CD4-positive, alpha-beta T cell (primary cell): Measurements from ENCODE around the gene ETV3L. TPM values are rescaled to one million over a fixed set of nuclear protein-coding genes. Genes with fewer than 3 reads are reported as not detected.

Experiments used
- ATAC-seq: fragments of 200-7000 bp; cut with Tn5 transposase; one replicate; pipeline ENCODE4 v1.10.0; 2022; ENCODE audit warnings: mild to moderate bottlenecking; ENCODE audit not compliant: poor library complexity
- CTCF ChIA-PET: fragments of 350-600 bp; sonication (Branson Sonifier 250); formaldehyde crosslinking; loops from one replicate; lab custom pipeline; 2021; ENCODE audit warnings: antibody characterized with exemption, inconsistent platforms; lab: Charles Lee
- POLR2A ChIA-PET: fragments of 350-600 bp; sonication (Branson Sonifier 250); formaldehyde crosslinking; loops from one replicate; lab custom pipeline; 2021; ENCODE audit warnings: antibody characterized with exemption, inconsistent platforms; lab: Charles Lee
- DNase-seq, 14 experiments: peaks; one replicate each; pipeline ENCODE4 v3.0.0-alpha.2; 2013 to 2020; ENCODE audit warnings: mixed read lengths in 2 of 14
- H3K27ac ChIP-seq, 2 donors: one replicate each; pipeline versions ENCODE4 v1.5.1 to v1.7.0; 2013; ENCODE audit warnings: low read length in 2 of 2, low read depth in 1 of 2, mild to moderate bottlenecking in 1 of 2
- H3K27me3 ChIP-seq, 2 experiments: 1 replicate in 1 of 2; 2 replicates in 1 of 2; pipeline versions ENCODE4 v1.6.1 to v1.7.0; 2013; ENCODE audit warnings: low read length in 2 of 2, control low read depth in 1 of 2, mild to moderate bottlenecking in 1 of 2, moderate library complexity in 1 of 2; ENCODE audit not compliant: insufficient read depth in 2 of 2, control insufficient read depth in 1 of 2
- H3K36me3 ChIP-seq: one replicate; pipeline ENCODE4 v1.6.1; 2013; ENCODE audit warnings: low read length, control low read depth; ENCODE audit not compliant: insufficient read depth
- H3K4me1 ChIP-seq: one replicate; pipeline ENCODE4 v1.6.1; 2013; ENCODE audit warnings: low read length, control low read depth; ENCODE audit not compliant: insufficient read depth
- H3K4me3 ChIP-seq: one replicate; pipeline ENCODE4 v1.5.1; 2013; ENCODE audit warnings: mild to moderate bottlenecking, low read length, moderate library complexity
- H3K9me3 ChIP-seq, 2 experiments: 1 replicate in 1 of 2; 2 replicates in 1 of 2; pipeline versions ENCODE4 v1.6.1 to v1.7.0; 2013; ENCODE audit warnings: low read length in 2 of 2, mild to moderate bottlenecking in 2 of 2, control low read depth in 1 of 2, moderate library complexity in 1 of 2; ENCODE audit not compliant: control insufficient read depth in 1 of 2, insufficient read depth in 1 of 2
- H3K27ac Mint-ChIP-seq: one replicate; pipeline ENCODE4 v1.8.0; 2020; ENCODE audit warnings: mixed read lengths
- H3K27me3 Mint-ChIP-seq: one replicate; pipeline ENCODE4 v1.8.0; 2021; ENCODE audit warnings: mixed read lengths
- H3K36me3 Mint-ChIP-seq: one replicate; pipeline ENCODE4 v1.8.0; 2021; ENCODE audit warnings: low read depth, mixed read lengths
- H3K4me1 Mint-ChIP-seq: one replicate; pipeline ENCODE4 v1.8.0; 2021; ENCODE audit warnings: low read depth, mixed read lengths
- H3K4me3 Mint-ChIP-seq: one replicate; pipeline ENCODE4 v1.8.0; 2020; ENCODE audit warnings: mild to moderate bottlenecking, mixed read lengths
- H3K9me3 Mint-ChIP-seq: one replicate; pipeline ENCODE4 v1.8.0; 2020; ENCODE audit warnings: mixed read lengths
- intact Hi-C, 2 experiments: fragments of 100-400 bp; cut with DNase I in 1 of 2; cut with micrococcal nuclease in 1 of 2; formaldehyde crosslinking; loops; one replicate each; pipeline versions ENCODE4 v1.15.1 to v1.9.0; 2023 to 2025; cut with DNase I, micrococcal nuclease
- total RNA-seq, 174 experiments: library from RNA in 2 of 174; stranded (reverse) in 2 of 174; gene quantifications; one replicate each; pipeline ENCODE4 v1.2.3 and lab custom pipeline; 2021 to 2026
- TF ChIP-seq, protein P1 (sequence below): fragments of 200-600 bp; IDR thresholded peaks from one replicate; pipeline ENCODE4 v1.8.0; 2022; ENCODE audit warnings: antibody characterized with exemption, mild to moderate bottlenecking

ETV3L gene
- total RNA-seq, 2 experiments from 2014 or later, result not detected

DNA sequence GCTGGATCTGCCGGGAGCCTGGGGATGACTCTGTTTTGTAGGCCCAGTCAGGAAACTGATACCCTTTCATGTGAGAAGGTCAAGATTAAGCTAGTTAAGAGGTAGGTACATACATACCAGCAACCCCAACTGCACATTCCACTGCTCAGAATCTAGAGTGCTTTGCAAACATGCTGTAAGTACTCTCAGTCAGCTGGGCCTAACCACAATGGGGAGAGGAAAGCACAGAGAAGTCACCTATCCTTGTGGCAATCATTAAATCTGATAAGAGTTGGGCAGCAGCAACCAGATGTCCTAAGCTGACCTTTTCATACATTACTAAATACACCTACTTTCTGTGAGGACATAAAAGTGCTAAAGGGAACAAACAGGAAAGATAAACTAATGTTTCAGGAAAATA, 36.0 kb upstream of the ETV3L start:
- no peak overlapping the region for H3K27ac ChIP-seq
- no peaks in the 10 kb centered on the region for H3K9me3 ChIP-seq
- POLR2A ChIA-PET, result no interaction called here
- H3K4me3 ChIP-seq, result no peak overlapping the region
- Mint-ChIP-seq H3K36me3 (peaks cover 69% of the 10 kb centered on the region), H3K4me1 (peaks cover 84% of the 10 kb centered on the region), H3K27me3 (no peaks in the 10 kb centered on the region), H3K9me3 (no peaks in the 10 kb centered on the region), H3K4me3 (peak overlapping the region; percentile 68), H3K27ac (peak overlapping the region; percentile 90)
- intact Hi-C loops, result loop anchor here in 1 of 2 experiments (5.0 to 10.0 kb wide), 2 partner anchors 43 to 321 kb away; partner anchors contain the start of gene SH2D2A
- H3K27me3 ChIP-seq, result no peaks in the 10 kb centered on the region
- TF ChIP-seq, protein P1, sequence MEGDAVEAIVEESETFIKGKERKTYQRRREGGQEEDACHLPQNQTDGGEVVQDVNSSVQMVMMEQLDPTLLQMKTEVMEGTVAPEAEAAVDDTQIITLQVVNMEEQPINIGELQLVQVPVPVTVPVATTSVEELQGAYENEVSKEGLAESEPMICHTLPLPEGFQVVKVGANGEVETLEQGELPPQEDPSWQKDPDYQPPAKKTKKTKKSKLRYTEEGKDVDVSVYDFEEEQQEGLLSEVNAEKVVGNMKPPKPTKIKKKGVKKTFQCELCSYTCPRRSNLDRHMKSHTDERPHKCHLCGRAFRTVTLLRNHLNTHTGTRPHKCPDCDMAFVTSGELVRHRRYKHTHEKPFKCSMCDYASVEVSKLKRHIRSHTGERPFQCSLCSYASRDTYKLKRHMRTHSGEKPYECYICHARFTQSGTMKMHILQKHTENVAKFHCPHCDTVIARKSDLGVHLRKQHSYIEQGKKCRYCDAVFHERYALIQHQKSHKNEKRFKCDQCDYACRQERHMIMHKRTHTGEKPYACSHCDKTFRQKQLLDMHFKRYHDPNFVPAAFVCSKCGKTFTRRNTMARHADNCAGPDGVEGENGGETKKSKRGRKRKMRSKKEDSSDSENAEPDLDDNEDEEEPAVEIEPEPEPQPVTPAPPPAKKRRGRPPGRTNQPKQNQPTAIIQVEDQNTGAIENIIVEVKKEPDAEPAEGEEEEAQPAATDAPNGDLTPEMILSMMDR, result no peak
- DNase-seq (no peak), ATAC-seq (no peak)
- H3K36me3 ChIP-seq, result peaks cover 47% of the 10 kb centered on the region
- peaks cover 59% of the 10 kb centered on the region for H3K4me1 ChIP-seq
- CTCF ChIA-PET, result interaction anchor here (1.7 to 4.7 kb wide), 3 partner anchors 10 to 45 kb away, joined by 5 to 27 read pairs (median 10); no protein-coding TSS in a partner anchor

DNA sequence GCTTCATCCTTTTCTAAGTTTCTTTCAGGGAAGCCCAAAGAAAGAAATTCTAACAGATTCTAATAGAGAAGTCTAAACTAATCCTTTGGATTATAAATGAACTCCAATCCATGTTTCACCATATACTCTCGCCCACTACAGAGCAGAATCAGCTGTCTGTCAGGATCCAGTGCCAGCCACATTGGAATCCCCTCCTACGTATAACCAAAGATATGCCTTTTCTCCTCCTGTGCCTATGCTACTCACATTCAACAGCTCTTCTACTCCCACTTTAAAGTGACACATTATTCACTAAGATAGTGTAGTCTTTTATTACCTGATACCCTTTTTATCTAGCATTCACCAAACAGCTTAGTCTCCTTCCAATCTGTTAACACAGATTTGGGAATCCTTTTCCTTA, 35.5 kb upstream of the ETV3L start:
- H3K9me3 ChIP-seq, result no peaks in the 10 kb centered on the region
- POLR2A ChIA-PET, result no interaction called here
- TF ChIP-seq, protein P1, result no peak
- H3K36me3 ChIP-seq, result peaks cover 53% of the 10 kb centered on the region
- intact Hi-C loops, result loop anchor here in 1 of 2 experiments (5.0 to 10.0 kb wide), 2 partner anchors 43 to 320 kb away; partner anchors contain the start of gene SH2D2A
- H3K4me3 Mint-ChIP-seq, result peak overlapping the region; percentile 68
- H3K27me3 ChIP-seq, result no peaks in the 10 kb centered on the region
- DNase-seq (no peak), ATAC-seq (no peak)
- peaks cover 83% of the 10 kb centered on the region for H3K4me1 Mint-ChIP-seq
- H3K27ac ChIP-seq, result no peak overlapping the region
- H3K4me3 ChIP-seq, result no peak overlapping the region
- no peaks in the 10 kb centered on the region for H3K9me3 Mint-ChIP-seq
- peaks cover 59% of the 10 kb centered on the region for H3K4me1 ChIP-seq
- peaks cover 74% of the 10 kb centered on the region for H3K36me3 Mint-ChIP-seq
- CTCF ChIA-PET, result interaction anchor here (1.7 to 4.7 kb wide), 3 partner anchors 9 to 45 kb away, joined by 5 to 27 read pairs (median 10); no protein-coding TSS in a partner anchor
- H3K27ac Mint-ChIP-seq, result peak overlapping the region; percentile 65
- no peaks in the 10 kb centered on the region for H3K27me3 Mint-ChIP-seq

DNA sequence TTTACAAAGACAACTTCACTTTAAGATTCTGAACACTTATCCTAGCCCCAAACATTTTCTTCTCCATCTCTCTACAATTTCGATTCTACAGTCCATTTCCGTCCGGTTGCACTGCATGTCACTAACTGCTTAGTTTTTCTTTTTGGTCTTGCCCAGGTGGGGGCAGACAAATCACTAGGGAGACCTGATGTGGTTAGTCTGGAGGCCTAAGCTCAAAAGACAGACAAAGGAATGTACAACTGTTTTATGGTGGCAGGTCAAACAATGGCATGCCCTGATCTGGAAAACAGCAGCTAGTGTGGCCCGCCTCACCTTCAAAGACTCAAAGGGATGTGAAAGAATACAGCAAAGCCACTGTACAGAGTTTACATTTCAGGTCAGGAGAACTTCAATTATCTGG, 34.8 kb upstream of the ETV3L start:
- Mint-ChIP-seq H3K9me3 (no peaks in the 10 kb centered on the region), H3K27me3 (no peaks in the 10 kb centered on the region), H3K27ac (peak overlapping the region; percentile 65), H3K4me3 (peak overlapping the region; percentile 68), H3K36me3 (peaks cover 80% of the 10 kb centered on the region), H3K4me1 (peaks cover 77% of the 10 kb centered on the region)
- TF ChIP-seq, protein P1, result no peak
- H3K9me3 ChIP-seq, result no peaks in the 10 kb centered on the region
- intact Hi-C loops, result loop anchor here in 1 of 2 experiments (10.0 kb wide), 1 partner anchor 320 kb away; the partner anchor contains the start of gene SH2D2A
- no peak overlapping the region for H3K4me3 ChIP-seq
- peaks cover 59% of the 10 kb centered on the region for H3K4me1 ChIP-seq
- POLR2A ChIA-PET, result no interaction called here
- ATAC-seq (no peak), DNase-seq (no peak)
- H3K36me3 ChIP-seq, result peaks cover 59% of the 10 kb centered on the region
- H3K27me3 ChIP-seq, result no peaks in the 10 kb centered on the region
- no peak overlapping the region for H3K27ac ChIP-seq
- CTCF ChIA-PET, result interaction anchor here (2.4 to 4.7 kb wide), 2 partner anchors 22 to 44 kb away, joined by 10 to 27 read pairs; no protein-coding TSS in a partner anchor
